IMR-90 (cell line): Measurements from ENCODE around the gene TRPM3. TPM values are rescaled to one million over a fixed set of nuclear protein-coding genes. Genes with fewer than 3 reads are reported as not detected.

Source experiments
- ATAC-seq: fragments of 200-7000 bp; cut with Tn5 transposase; 2 replicates; pipeline ENCODE4 v1.9.1; 2020; ENCODE audit warnings: low read depth, mild to moderate bottlenecking, moderate library complexity
- BruUV-seq: library from RNA; stranded (reverse); fragments of 400-500 nt; replicated peaks from 2 replicates; lab custom pipeline; 2021; lab: Mats Ljungman, UMichigan
- CTCF ChIA-PET: fragments of 300-600 bp; formaldehyde crosslinking; extraction: SDS; loops from one replicate; lab custom pipeline; 2021; ENCODE audit warnings: antibody characterized with exemption; lab: Yijun Ruan, JAX
- POLR2A ChIA-PET: fragments of 300-600 bp; sonication (Branson Sonifier 250); formaldehyde crosslinking; loops from one replicate; lab custom pipeline; 2022; ENCODE audit warnings: antibody characterized with exemption; ENCODE audit not compliant: unreplicated experiment; lab: Charles Lee
- DNase-seq: peaks from one replicate; pipeline ENCODE4 v3.0.0; 2013
- H2AFZ ChIP-seq: replicated peaks from 2 replicates; pipeline ENCODE3; 2013; ENCODE audit warnings: low read length, mild to moderate bottlenecking; ENCODE audit not compliant: poor library complexity
- H2AK5ac ChIP-seq: 2 replicates; pipeline ENCODE4 v1.6.1; 2013; ENCODE audit warnings: low read depth, low read length, inconsistent platforms
- H2AK9ac ChIP-seq: replicated peaks from 2 replicates; pipeline ENCODE3; 2013; ENCODE audit warnings: mild to moderate bottlenecking, low read depth, low read length, moderate library complexity; ENCODE audit not compliant: poor library complexity
- H2BK120ac ChIP-seq: 2 replicates; pipeline ENCODE4 v1.6.1; 2013; ENCODE audit warnings: low read depth, low read length, inconsistent platforms
- H2BK15ac ChIP-seq: 3 replicates; pipeline ENCODE4 v1.6.1; 2013; ENCODE audit warnings: low read depth, low read length, inconsistent platforms
- H2BK20ac ChIP-seq: 2 replicates; pipeline ENCODE4 v1.6.1; 2013; ENCODE audit warnings: low read depth, mild to moderate bottlenecking, inconsistent platforms, low read length, moderate library complexity
- H2BK5ac ChIP-seq: 2 replicates; pipeline ENCODE4 v1.6.1; 2013; ENCODE audit warnings: mild to moderate bottlenecking, low read depth, low read length, inconsistent platforms; ENCODE audit not compliant: poor library complexity, severe bottlenecking
- H3K14ac ChIP-seq: replicated peaks from 2 replicates; pipeline ENCODE4 v1.6.1; 2013; ENCODE audit warnings: low read depth, low read length, inconsistent platforms
- H3K18ac ChIP-seq: 2 replicates; pipeline ENCODE4 v1.6.1; 2013; ENCODE audit warnings: low read depth, low read length, control low read depth
- H3K23ac ChIP-seq: 2 replicates; pipeline ENCODE4 v1.6.1; 2013; ENCODE audit warnings: low read depth, low read length, inconsistent platforms
- H3K27ac ChIP-seq: 2 replicates; pipeline ENCODE4 v1.5.1; 2013; ENCODE audit warnings: mild to moderate bottlenecking, control low read depth, low read length; ENCODE audit not compliant: insufficient read depth
- H3K27me3 ChIP-seq: 2 replicates; pipeline ENCODE4 v1.6.1; 2013; ENCODE audit warnings: low read length; ENCODE audit not compliant: control insufficient read depth, insufficient read depth
- H3K36me3 ChIP-seq: 2 replicates; pipeline ENCODE4 v1.6.1; 2013; ENCODE audit warnings: low read length, mixed read lengths; ENCODE audit not compliant: control insufficient read depth, insufficient read depth
- H3K4ac ChIP-seq: 2 replicates; pipeline ENCODE4 v1.6.1; 2013; ENCODE audit warnings: low read depth, low read length, inconsistent platforms
- H3K4me1 ChIP-seq: 2 replicates; pipeline ENCODE4 v1.6.1; 2013; ENCODE audit warnings: low read length, mixed read lengths; ENCODE audit not compliant: control insufficient read depth, insufficient read depth
- H3K4me2 ChIP-seq: 2 replicates; pipeline ENCODE4 v1.6.1; 2013; ENCODE audit warnings: low read depth, mild to moderate bottlenecking, control low read depth, low read length, moderate library complexity
- H3K4me3 ChIP-seq: 2 replicates; pipeline ENCODE4 v1.5.1; 2013; ENCODE audit warnings: low read depth, mild to moderate bottlenecking, control low read depth, low read length, moderate library complexity; ENCODE audit not compliant: insufficient read depth
- H3K56ac ChIP-seq: 2 replicates; pipeline ENCODE4 v1.6.1; 2013; ENCODE audit warnings: low read length, inconsistent platforms; ENCODE audit not compliant: insufficient read depth; ENCODE audit errors: extremely low read depth
- H3K79me1 ChIP-seq, 2 experiments: 2 replicates each; pipeline ENCODE4 v1.6.1; 2013; ENCODE audit warnings: low read length in 2 of 2, inconsistent platforms in 1 of 2, low read depth in 1 of 2
- H3K9ac ChIP-seq: 2 replicates; pipeline ENCODE4 v1.6.1; 2013; ENCODE audit warnings: low read depth, low read length, control low read depth
- H3K9me1 ChIP-seq: 2 replicates; pipeline ENCODE4 v1.6.1; 2013; ENCODE audit warnings: low read length, inconsistent platforms; ENCODE audit not compliant: insufficient read depth
- H3K9me3 ChIP-seq: 2 replicates; pipeline ENCODE4 v1.6.1; 2013; ENCODE audit warnings: low read length; ENCODE audit not compliant: control insufficient read depth, insufficient read depth
- H4K20me1 ChIP-seq: 2 replicates; pipeline ENCODE4 v1.6.1; 2013; ENCODE audit warnings: low read length, inconsistent platforms; ENCODE audit not compliant: insufficient read depth
- H4K5ac ChIP-seq: 2 replicates; pipeline ENCODE4 v1.6.1; 2013; ENCODE audit warnings: mild to moderate bottlenecking, low read depth, low read length, control low read depth
- H4K8ac ChIP-seq, 2 experiments: 2 replicates each; pipeline ENCODE4 v1.6.1; 2013; ENCODE audit warnings: low read depth in 2 of 2, low read length in 2 of 2, control low read depth in 1 of 2, inconsistent platforms in 1 of 2
- H4K91ac ChIP-seq: 2 replicates; pipeline ENCODE4 v1.6.1; 2013; ENCODE audit warnings: low read depth, low read length, inconsistent platforms; ENCODE audit not compliant: insufficient read depth
- BHLHE40 ChIP-seq: fragments of 150-350 bp; IDR thresholded peaks from 2 replicates; pipeline ENCODE4 v1.6.1; 2016; ENCODE audit warnings: mild to moderate bottlenecking, low read depth, low read length
- CEBPB ChIP-seq: IDR thresholded peaks from 2 replicates; pipeline ENCODE4 v1.6.1; 2012; ENCODE audit warnings: low read depth, low read length, improper control_type of control experiment
- CHD1 ChIP-seq: IDR thresholded peaks from 2 replicates; pipeline ENCODE4 v1.6.1; 2012; ENCODE audit warnings: low read depth, low read length, improper control_type of control experiment
- FOS ChIP-seq: fragments of 150-350 bp; IDR thresholded peaks from 2 replicates; pipeline ENCODE4 v1.6.1; 2016; ENCODE audit warnings: low read depth, low read length
- MAFK ChIP-seq: IDR thresholded peaks from 2 replicates; pipeline ENCODE4 v1.6.1; 2012; ENCODE audit warnings: low read depth, low read length, improper control_type of control experiment
- NFE2L2 ChIP-seq: fragments of 150-350 bp; IDR thresholded peaks from 2 replicates; pipeline ENCODE4 v1.6.1; 2016; ENCODE audit warnings: low read depth, mild to moderate bottlenecking, low read length
- POLR2A ChIP-seq: IDR thresholded peaks from 2 replicates; pipeline ENCODE4 v1.6.1; 2012; ENCODE audit warnings: mild to moderate bottlenecking, low read depth, low read length
- RAD21 ChIP-seq: IDR thresholded peaks from 2 replicates; pipeline ENCODE4 v1.6.1; 2012; ENCODE audit warnings: low read length, improper control_type of control experiment
- RCOR1 ChIP-seq: IDR thresholded peaks from 2 replicates; pipeline ENCODE4 v1.6.1; 2012; ENCODE audit warnings: mild to moderate bottlenecking, low read length, improper control_type of control experiment; ENCODE audit not compliant: insufficient replicate concordance
- RFX5 ChIP-seq: IDR thresholded peaks from 2 replicates; pipeline ENCODE4 v1.8.0; 2012; ENCODE audit warnings: low read depth, mild to moderate bottlenecking, low read length, moderate library complexity
- SMC3 ChIP-seq: fragments of 150-350 bp; IDR thresholded peaks from 2 replicates; pipeline ENCODE4 v1.6.1; 2016; ENCODE audit warnings: low read depth, mild to moderate bottlenecking, antibody characterized with exemption, low read length, moderate library complexity
- WGBS, 2 experiments: methylation state at CpG; one replicate each; pipeline versions ENCODE4 v1.1.5 to v1.1.7; 2013; ENCODE audit warnings: missing lambda C conversion rate in 2 of 2; ENCODE audit not compliant: insufficient read length in 1 of 2; ENCODE audit errors: extremely low coverage in 2 of 2; 5-methylcytosine and 5-hydroxymethylcytosine counted together
- dilution Hi-C: fragments of 300-500 bp; cut with HindIII; formaldehyde crosslinking; loops from one replicate; pipeline ENCODE4 v1.14.3; 2018; ENCODE audit warnings: low sequenced_read_pairs; ENCODE audit not compliant: unreplicated experiment
- in situ Hi-C: fragments of 300-500 bp; cut with MboI; formaldehyde crosslinking; loops from 3 replicates; pipeline ENCODE4 v1.14.3; 2019; ENCODE audit warnings: low sequenced_read_pairs, inconsistent platforms, mixed read lengths
- intact Hi-C: fragments of 100-400 bp; cut with micrococcal nuclease; formaldehyde crosslinking; loops from 2 replicates; pipeline ENCODE4 v1.10.0; 2022
- polyA plus RNA-seq, 3 experiments: library from polyadenylated mRNA; depleted of rRNA; stranded (reverse); fragments of >200 nt; gene quantifications; 2 replicates each; pipeline ENCODE4 v1.2.3, GENCODE V29; 2012; ENCODE audit warnings: low replicate concordance in 1 of 3
- total RNA-seq: library from RNA; depleted of rRNA; stranded (reverse); fragments of >200 nt; gene quantifications from 2 replicates; pipeline ENCODE4 v1.2.3, GENCODE V29; 2012
- TF ChIP-seq, protein P1 (sequence below): conservative IDR thresholded peaks from 2 replicates; pipeline ENCODE4 v1.5.1; 2012; ENCODE audit warnings: mild to moderate bottlenecking, low read depth, low read length, improper control_type of control experiment
- TF ChIP-seq, protein P2 (sequence below): fragments of 150-350 bp; IDR thresholded peaks from 2 replicates; pipeline ENCODE4 v1.6.1; 2017; ENCODE audit warnings: mild to moderate bottlenecking, antibody characterized with exemption, low read length, low read depth
- TF ChIP-seq, protein P3 (sequence below): fragments of 150-350 bp; IDR thresholded peaks from 2 replicates; pipeline ENCODE4 v1.6.1; 2016; ENCODE audit warnings: low read depth, mild to moderate bottlenecking, low read length, moderate library complexity, borderline replicate concordance

Gene TRPM3
- total and polyA plus RNA-seq, 2 of the 4 experiments (the other 2 are of a cell fraction) = not detected

DNA sequence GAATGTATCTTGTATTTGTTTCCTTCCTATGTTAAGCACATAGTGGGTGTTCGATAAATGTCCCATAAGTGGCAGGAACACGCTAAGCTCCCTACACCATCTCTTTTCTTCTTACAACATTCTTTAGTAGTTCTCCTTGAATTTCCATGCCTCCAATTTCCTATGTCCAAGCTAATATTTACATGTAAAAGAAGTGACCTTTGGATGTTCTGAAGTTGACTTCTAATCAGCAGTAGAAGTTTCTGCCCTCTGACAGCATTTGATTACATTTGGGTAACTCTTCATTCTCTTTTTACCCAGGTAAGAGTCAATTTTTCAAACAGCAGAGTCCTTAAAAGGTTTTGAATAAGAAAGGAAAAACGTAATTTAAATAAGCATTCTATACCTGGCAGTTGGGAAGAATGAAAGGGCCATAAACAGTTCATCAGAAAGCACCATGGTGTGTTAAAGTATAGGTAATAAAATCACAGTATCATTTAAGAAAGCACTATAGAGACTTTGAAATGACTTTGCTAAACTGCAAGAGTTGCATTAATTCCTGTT is 78.9 kb downstream of the TRPM3 start:
- no peak overlapping the region for H3K4me3 ChIP-seq
- dilution Hi-C loops = no loop called here
- H2AFZ ChIP-seq = no peak overlapping the region
- no peak overlapping the region for H2BK5ac ChIP-seq
- DNase-seq (no peak), ATAC-seq (no peak)
- no peaks in the 10 kb centered on the region for H3K9me1 ChIP-seq
- no peak overlapping the region for H4K8ac ChIP-seq
- no TSS peak for BruUV-seq
- in situ Hi-C loops = no loop called here
- H3K23ac ChIP-seq = no peak overlapping the region
- no peak overlapping the region for H3K4ac ChIP-seq
- no peak overlapping the region for H3K18ac ChIP-seq
- intact Hi-C loops = loop anchor here (10.0 kb wide), 1 partner anchor 398 kb away; no protein-coding TSS in a partner anchor
- H3K4me2 ChIP-seq = no peak overlapping the region
- no peak overlapping the region for H2AK9ac ChIP-seq
- no peak overlapping the region for H2BK20ac ChIP-seq
- no peaks in the 10 kb centered on the region; the same call in 1 of the 2 replicates for H3K27me3 ChIP-seq
- TF ChIP-seq SMC3 = no peak
- no peak for TF ChIP-seq MAFK
- TF ChIP-seq, protein P1, sequence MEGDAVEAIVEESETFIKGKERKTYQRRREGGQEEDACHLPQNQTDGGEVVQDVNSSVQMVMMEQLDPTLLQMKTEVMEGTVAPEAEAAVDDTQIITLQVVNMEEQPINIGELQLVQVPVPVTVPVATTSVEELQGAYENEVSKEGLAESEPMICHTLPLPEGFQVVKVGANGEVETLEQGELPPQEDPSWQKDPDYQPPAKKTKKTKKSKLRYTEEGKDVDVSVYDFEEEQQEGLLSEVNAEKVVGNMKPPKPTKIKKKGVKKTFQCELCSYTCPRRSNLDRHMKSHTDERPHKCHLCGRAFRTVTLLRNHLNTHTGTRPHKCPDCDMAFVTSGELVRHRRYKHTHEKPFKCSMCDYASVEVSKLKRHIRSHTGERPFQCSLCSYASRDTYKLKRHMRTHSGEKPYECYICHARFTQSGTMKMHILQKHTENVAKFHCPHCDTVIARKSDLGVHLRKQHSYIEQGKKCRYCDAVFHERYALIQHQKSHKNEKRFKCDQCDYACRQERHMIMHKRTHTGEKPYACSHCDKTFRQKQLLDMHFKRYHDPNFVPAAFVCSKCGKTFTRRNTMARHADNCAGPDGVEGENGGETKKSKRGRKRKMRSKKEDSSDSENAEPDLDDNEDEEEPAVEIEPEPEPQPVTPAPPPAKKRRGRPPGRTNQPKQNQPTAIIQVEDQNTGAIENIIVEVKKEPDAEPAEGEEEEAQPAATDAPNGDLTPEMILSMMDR = no peak
- TF ChIP-seq, protein P2, sequence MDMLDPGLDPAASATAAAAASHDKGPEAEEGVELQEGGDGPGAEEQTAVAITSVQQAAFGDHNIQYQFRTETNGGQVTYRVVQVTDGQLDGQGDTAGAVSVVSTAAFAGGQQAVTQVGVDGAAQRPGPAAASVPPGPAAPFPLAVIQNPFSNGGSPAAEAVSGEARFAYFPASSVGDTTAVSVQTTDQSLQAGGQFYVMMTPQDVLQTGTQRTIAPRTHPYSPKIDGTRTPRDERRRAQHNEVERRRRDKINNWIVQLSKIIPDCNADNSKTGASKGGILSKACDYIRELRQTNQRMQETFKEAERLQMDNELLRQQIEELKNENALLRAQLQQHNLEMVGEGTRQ = no peak
- TF ChIP-seq POLR2A = no peak
- no peak for TF ChIP-seq CEBPB
- TF ChIP-seq, protein P3, sequence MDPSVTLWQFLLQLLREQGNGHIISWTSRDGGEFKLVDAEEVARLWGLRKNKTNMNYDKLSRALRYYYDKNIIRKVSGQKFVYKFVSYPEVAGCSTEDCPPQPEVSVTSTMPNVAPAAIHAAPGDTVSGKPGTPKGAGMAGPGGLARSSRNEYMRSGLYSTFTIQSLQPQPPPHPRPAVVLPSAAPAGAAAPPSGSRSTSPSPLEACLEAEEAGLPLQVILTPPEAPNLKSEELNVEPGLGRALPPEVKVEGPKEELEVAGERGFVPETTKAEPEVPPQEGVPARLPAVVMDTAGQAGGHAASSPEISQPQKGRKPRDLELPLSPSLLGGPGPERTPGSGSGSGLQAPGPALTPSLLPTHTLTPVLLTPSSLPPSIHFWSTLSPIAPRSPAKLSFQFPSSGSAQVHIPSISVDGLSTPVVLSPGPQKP = no peak
- no peak for TF ChIP-seq RFX5
- no peak for TF ChIP-seq BHLHE40
- no peak for TF ChIP-seq NFE2L2
- TF ChIP-seq CHD1 = no peak
- no peak for TF ChIP-seq RAD21
- no peak for TF ChIP-seq FOS
- TF ChIP-seq RCOR1 = no peak
- H2AK5ac ChIP-seq = no peak overlapping the region
- no peaks in the 10 kb centered on the region for H3K79me1 ChIP-seq
- no peaks in the 10 kb centered on the region for H3K36me3 ChIP-seq
- no peak overlapping the region for H4K91ac ChIP-seq
- no peak overlapping the region for H3K14ac ChIP-seq
- no peaks in the 10 kb centered on the region for H4K20me1 ChIP-seq
- no peak overlapping the region for H3K9ac ChIP-seq
- ChIA-PET POLR2A (no interaction called here), CTCF (no interaction called here)
- H3K56ac ChIP-seq = no peak overlapping the region
- no peak overlapping the region for H4K5ac ChIP-seq
- H3K27ac ChIP-seq = no peak overlapping the region
- H2BK15ac ChIP-seq = no peak overlapping the region
- no peaks in the 10 kb centered on the region for H3K9me3 ChIP-seq
- no peak overlapping the region for H2BK120ac ChIP-seq
- H3K4me1 ChIP-seq = no peaks in the 10 kb centered on the region
- WGBS, 2 experiments = no CpG with 5 or more reads among the region's 3 CpGs
